Measurements from ENCODE around the gene GLP1R.

Gene GLP1R

GRCh38 chr6:39041072-39041471 is 7.5 kb upstream of the GLP1R start:
- TF ChIP-seq, protein P1, sequence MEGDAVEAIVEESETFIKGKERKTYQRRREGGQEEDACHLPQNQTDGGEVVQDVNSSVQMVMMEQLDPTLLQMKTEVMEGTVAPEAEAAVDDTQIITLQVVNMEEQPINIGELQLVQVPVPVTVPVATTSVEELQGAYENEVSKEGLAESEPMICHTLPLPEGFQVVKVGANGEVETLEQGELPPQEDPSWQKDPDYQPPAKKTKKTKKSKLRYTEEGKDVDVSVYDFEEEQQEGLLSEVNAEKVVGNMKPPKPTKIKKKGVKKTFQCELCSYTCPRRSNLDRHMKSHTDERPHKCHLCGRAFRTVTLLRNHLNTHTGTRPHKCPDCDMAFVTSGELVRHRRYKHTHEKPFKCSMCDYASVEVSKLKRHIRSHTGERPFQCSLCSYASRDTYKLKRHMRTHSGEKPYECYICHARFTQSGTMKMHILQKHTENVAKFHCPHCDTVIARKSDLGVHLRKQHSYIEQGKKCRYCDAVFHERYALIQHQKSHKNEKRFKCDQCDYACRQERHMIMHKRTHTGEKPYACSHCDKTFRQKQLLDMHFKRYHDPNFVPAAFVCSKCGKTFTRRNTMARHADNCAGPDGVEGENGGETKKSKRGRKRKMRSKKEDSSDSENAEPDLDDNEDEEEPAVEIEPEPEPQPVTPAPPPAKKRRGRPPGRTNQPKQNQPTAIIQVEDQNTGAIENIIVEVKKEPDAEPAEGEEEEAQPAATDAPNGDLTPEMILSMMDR (conservative IDR thresholded peaks at IDR 0.05; ENCODE audit: low read depth, low read length): no peak
- no peak overlapping the region for H3K4me3 ChIP-seq (ENCODE audit: low read depth, low read length)

DNA sequence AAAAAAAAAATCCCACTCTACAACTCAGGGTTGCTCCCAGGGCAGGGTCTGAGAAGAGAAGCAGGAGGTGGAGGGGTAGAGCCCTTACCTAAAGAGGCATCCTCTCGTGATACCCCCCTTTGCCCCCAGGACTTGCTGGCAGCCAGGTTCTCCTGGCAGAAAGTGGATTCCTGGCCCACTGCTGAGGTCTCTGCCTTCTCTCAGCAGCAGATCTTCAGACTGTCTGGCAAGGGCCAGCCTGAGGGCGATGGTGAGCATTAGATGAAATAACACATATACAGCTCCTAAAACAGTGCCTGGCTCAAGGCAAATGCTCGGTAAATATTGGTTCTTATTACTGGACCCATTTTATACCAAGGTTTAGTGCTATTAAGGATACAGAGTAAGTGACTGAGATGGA is 4.8 kb upstream of the GLP1R start:
- no peak for DNase-seq (ENCODE audit: low read depth)
- TF ChIP-seq, protein P1 (conservative IDR thresholded peaks at IDR 0.05; ENCODE audit: low read depth, low read length): no peak
- H3K4me3 ChIP-seq (ENCODE audit: low read depth, low read length): no peak overlapping the region

More at GRCh38 chr6:39041072-39041471, 7.5 kb upstream of the GLP1R start:
- DNase-seq (ENCODE audit: low read depth): no peak

- TF ChIP-seq, protein P1 (conservative IDR thresholded peaks at IDR 0.05; ENCODE audit: low read depth, low read length): no peak
- DNase-seq (ENCODE audit: low read depth): no peak
- no peak overlapping the region for H3K4me3 ChIP-seq (ENCODE audit: low read depth, low read length)
Measured at GRCh38 chr6:39044181-39044580, 4.4 kb upstream of the GLP1R start.

- TF ChIP-seq, protein P1 (conservative IDR thresholded peaks at IDR 0.05; ENCODE audit: low read depth, low read length): no peak
- no peak overlapping the region for H3K4me3 ChIP-seq (ENCODE audit: low read depth, low read length)
- DNase-seq (ENCODE audit: low read depth): no peak
Measured at GRCh38 chr6:39047434-39048327, 900 bp upstream of the GLP1R start.

GRCh38 chr6:39049575-39050283 is 1.1 kb downstream of the GLP1R start:
- DNase-seq (ENCODE audit: low read depth): no peak
- no peak overlapping the region for H3K4me3 ChIP-seq (ENCODE audit: low read depth, low read length)
- TF ChIP-seq, protein P1 (conservative IDR thresholded peaks at IDR 0.05; ENCODE audit: low read depth, low read length): no peak

- TF ChIP-seq, protein P1 (conservative IDR thresholded peaks at IDR 0.05; ENCODE audit: low read depth, low read length): no peak
- no peak for DNase-seq (ENCODE audit: low read depth)
Measured at GRCh38 chr6:39050453-39051112, 2.0 kb downstream of the GLP1R start.

More at GRCh38 chr6:39050453-39051112, 2.0 kb downstream of the GLP1R start:
- H3K4me3 ChIP-seq (ENCODE audit: low read depth, low read length): no peak overlapping the region
